NCI-H2171 (cell line): ENCODE measurements around the gene AK5.

Source experiments
- DNase-seq: peaks from one replicate; lab custom pipeline; 2025; lab: John Stamatoyannopoulos, UW

AK5 gene

GRCh38 chr1:77281491-77282186 is at the start of gene AK5:
TSS of gene AK5 (plus strand) at chr1:77282019. CDS start at chr1:77282314, 295 bp downstream.
- DNase-seq, result peak; percentile 49

- no peak for DNase-seq
These were observed 49.0 kb upstream of the AK5 start for GRCh38 chr1:77232829-77233228.

GRCh38 chr1:77234096-77234495 is 47.7 kb upstream of the AK5 start:
- no peak for DNase-seq

GRCh38 chr1:77234943-77235342 is 46.9 kb upstream of the AK5 start:
- no peak for DNase-seq

GRCh38 chr1:77238462-77238861 is 43.4 kb upstream of the AK5 start:
- DNase-seq, result no peak

GRCh38 chr1:77239311-77239710 is 42.5 kb upstream of the AK5 start:
- DNase-seq, result no peak

- no peak for DNase-seq
These were observed 36.0 kb upstream of the AK5 start for GRCh38 chr1:77245830-77246229.

GRCh38 chr1:77250126-77250525 is 31.7 kb upstream of the AK5 start:
- DNase-seq, result no peak

- no peak for DNase-seq
These were observed 28.6 kb upstream of the AK5 start for GRCh38 chr1:77253211-77253610.

- DNase-seq, result no peak
These were observed 18.1 kb upstream of the AK5 start for GRCh38 chr1:77263708-77264107.

- no peak for DNase-seq
These were observed 16.6 kb upstream of the AK5 start for GRCh38 chr1:77265180-77265579.

GRCh38 chr1:77267035-77267434 is 14.8 kb upstream of the AK5 start:
- no peak for DNase-seq

GRCh38 chr1:77271852-77272580 is 9.8 kb upstream of the AK5 start:
- no peak for DNase-seq

- no peak for DNase-seq
These were observed 7.9 kb upstream of the AK5 start for GRCh38 chr1:77273891-77274290.

- no peak for DNase-seq
These were observed 6.6 kb upstream of the AK5 start for GRCh38 chr1:77275194-77275593.

- no peak for DNase-seq
These were observed 4.9 kb upstream of the AK5 start for GRCh38 chr1:77276941-77277340.

GRCh38 chr1:77279929-77280328 is 1.9 kb upstream of the AK5 start:
- no peak for DNase-seq

GRCh38 chr1:77280962-77281361 is 857 bp upstream of the AK5 start:
- no peak for DNase-seq

GRCh38 chr1:77282187-77282865 is 507 bp downstream of the AK5 start:
- DNase-seq, result peak; percentile 49

GRCh38 chr1:77282866-77283539 is 1.2 kb downstream of the AK5 start:
- peak; percentile 4 for DNase-seq

GRCh38 chr1:77283701-77284425 is 2.0 kb downstream of the AK5 start:
- DNase-seq, result no peak

GRCh38 chr1:77287535-77287934 is 5.7 kb downstream of the AK5 start:
- DNase-seq, result no peak
